ENCODE measurements around the gene CCBE1.

DNA sequence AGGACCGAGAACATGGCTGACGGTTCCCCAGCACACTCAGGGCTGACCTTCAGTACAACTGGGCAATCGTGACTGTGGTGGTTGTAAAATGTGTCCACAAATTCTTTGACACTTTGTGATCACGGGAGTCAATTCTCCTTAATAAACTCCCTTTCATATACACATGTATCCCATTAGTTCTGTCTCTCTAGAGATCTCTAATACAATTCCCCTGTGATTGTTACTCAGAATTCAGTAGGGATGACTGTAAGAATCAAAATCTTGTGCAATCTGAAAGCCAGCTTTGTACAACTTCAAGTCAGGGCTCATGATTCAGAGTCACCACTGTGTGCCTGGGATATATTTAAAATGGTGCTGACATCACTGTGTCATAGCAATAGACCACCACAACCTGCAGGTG is 248.7 kb downstream of the CCBE1 start:
- no peak for TF ChIP-seq GATA2 (IDR thresholded peaks at IDR 0.05; ENCODE audit: low read depth, low read length)
- TF ChIP-seq GATA3 (IDR thresholded peaks at IDR 0.05; ENCODE audit: low read depth, low read length): no peak
